Endothelial cell of umbilical vein (primary cell): ENCODE results near the gene DNAH3. TPM values are rescaled to one million over a fixed set of nuclear protein-coding genes. Genes with fewer than 3 reads are reported as not detected.

ENCODE experiments used
- BruUV-seq: library from RNA; stranded (reverse); fragments of 400-500 nt; replicated peaks from 2 replicates; lab custom pipeline; 2021; lab: Mats Ljungman, UMichigan
- CTCF ChIA-PET: fragments of 300-600, 350-600 bp; sonication (Branson Sonifier 250); formaldehyde crosslinking; loops from one replicate; lab custom pipeline; 2021; ENCODE audit warnings: antibody characterized with exemption, inconsistent platforms; lab: Charles Lee
- POLR2A ChIA-PET: fragments of 300-600, 350-600 bp; sonication (Branson Sonifier 250); formaldehyde crosslinking; loops from one replicate; lab custom pipeline; 2021; ENCODE audit warnings: antibody characterized with exemption, inconsistent platforms; lab: Charles Lee
- DNase-seq: peaks from one replicate; pipeline ENCODE4 v3.0.0-alpha.2; 2011; ENCODE audit warnings: low read depth, low spot score
- FAIRE-seq: peaks from 2 replicates; lab custom pipeline; 2011; peaks lifted over from hg19 to GRCh38; lab: Jason Lieb, UNC
- H2AFZ ChIP-seq: 2 replicates; pipeline ENCODE4 v1.6.0; 2012; ENCODE audit warnings: low read depth, low read length, control low read depth, inconsistent platforms
- H3K27ac ChIP-seq: 2 replicates; pipeline ENCODE4 v1.5.1; 2011; ENCODE audit warnings: low read depth, mild to moderate bottlenecking, control low read depth, low read length, moderate library complexity; ENCODE audit not compliant: insufficient read depth
- H3K27me3 ChIP-seq, 2 experiments: 2 replicates each; pipeline versions ENCODE4 v1.6.0 to v1.6.1; 2011; ENCODE audit warnings: low read length in 2 of 2, mixed read lengths in 1 of 2; ENCODE audit not compliant: control insufficient read depth in 2 of 2, insufficient read depth in 2 of 2
- H3K36me3 ChIP-seq, 2 experiments: 2 replicates in 1 of 2; 3 replicates in 1 of 2; pipeline ENCODE4 v1.5.1; 2011; ENCODE audit warnings: low read length in 2 of 2, mild to moderate bottlenecking in 1 of 2, moderate library complexity in 1 of 2; ENCODE audit not compliant: control insufficient read depth in 2 of 2, insufficient read depth in 2 of 2; ENCODE audit errors: extremely low read depth in 1 of 2
- H3K4me1 ChIP-seq: 3 replicates; pipeline ENCODE4 v1.5.1; 2011; ENCODE audit warnings: mild to moderate bottlenecking, low read length; ENCODE audit not compliant: control insufficient read depth, insufficient read depth; ENCODE audit errors: extremely low read depth
- H3K4me2 ChIP-seq: 2 replicates; pipeline ENCODE4 v1.6.1; 2011; ENCODE audit warnings: low read length, control low read depth, mixed read lengths; ENCODE audit not compliant: insufficient read depth
- H3K4me3 ChIP-seq, 3 experiments: fragments of 200-600 bp in 1 of 3; sonication (generic), shearing (Covaris generic) in 1 of 3; replicated peaks in 1 of 3; 2 replicates each; pipeline ENCODE4 v1.5.1; 2011 to 2016; ENCODE audit warnings: control low read depth in 3 of 3, low read length in 3 of 3, mild to moderate bottlenecking in 2 of 3, inconsistent platforms in 1 of 3, low read depth in 1 of 3, moderate library complexity in 1 of 3; ENCODE audit not compliant: insufficient read depth in 1 of 3
- H3K79me2 ChIP-seq: 2 replicates; pipeline ENCODE4 v1.6.0; 2012; ENCODE audit warnings: low read length, inconsistent platforms; ENCODE audit not compliant: control insufficient read depth, insufficient read depth
- H3K9ac ChIP-seq: replicated peaks from 2 replicates; pipeline ENCODE3; 2011; ENCODE audit warnings: low read length, control low read depth; ENCODE audit not compliant: insufficient read depth; ENCODE audit errors: extremely low read depth
- H3K9me1 ChIP-seq: replicated peaks from 3 replicates; pipeline ENCODE4 v1.6.0; 2011; ENCODE audit warnings: mild to moderate bottlenecking, low read length; ENCODE audit not compliant: control insufficient read depth, insufficient read depth; ENCODE audit errors: extremely low read depth
- H3K9me3 ChIP-seq: replicated peaks from 2 replicates; pipeline ENCODE4 v1.5.1; 2012; ENCODE audit warnings: low read length, inconsistent platforms; ENCODE audit not compliant: control insufficient read depth, insufficient read depth
- H4K20me1 ChIP-seq: replicated peaks from 2 replicates; pipeline ENCODE3; 2011; ENCODE audit warnings: mild to moderate bottlenecking, low read length; ENCODE audit not compliant: control insufficient read depth, insufficient read depth; ENCODE audit errors: extremely low read depth
- GATA2 ChIP-seq: IDR thresholded peaks from 2 replicates; pipeline ENCODE4 v1.7.0; 2011; ENCODE audit warnings: low read depth, mild to moderate bottlenecking, moderate library complexity, mixed read lengths, low read length; ENCODE audit not compliant: insufficient read length, insufficient read depth
- MYC ChIP-seq: IDR thresholded peaks from one replicate; pipeline ENCODE4 v1.6.1; 2011; ENCODE audit warnings: mild to moderate bottlenecking, low read depth, low read length
- POLR2A ChIP-seq: IDR thresholded peaks from 2 replicates; pipeline ENCODE4 v1.6.1; 2012; ENCODE audit warnings: low read depth, mild to moderate bottlenecking, control low read depth, low read length
- dilution Hi-C: fragments of 300-500 bp; cut with MboI; formaldehyde crosslinking; loops from one replicate; pipeline ENCODE4 v1.15.0; 2019; ENCODE audit warnings: low sequenced_read_pairs; ENCODE audit not compliant: extremely low pct_ligation_motif_present
- intact Hi-C: fragments of 100-400 bp; cut with micrococcal nuclease; formaldehyde crosslinking; loops from one replicate; pipeline ENCODE4 v1.10.0; 2022
- polyA plus RNA-seq, 4 experiments: library from polyadenylated mRNA; depleted of rRNA in 3 of 4; stranded (reverse) in 3 of 4; unstranded in 1 of 4; fragments of >200 nt; gene quantifications; 2 replicates each; pipeline versions ENCODE4 v1.2.1 to v1.2.3, GENCODE V29; 2011 to 2012; ENCODE audit warnings: missing spikeins in 1 of 4
- total RNA-seq: library from RNA; stranded (reverse); gene quantifications from 2 replicates; pipeline ENCODE4 v1.2.3, GENCODE V29; 2021
- TF ChIP-seq, protein P1 (sequence below): IDR thresholded peaks from 2 replicates; pipeline ENCODE4 v1.6.1; 2011; ENCODE audit not compliant: insufficient read depth, insufficient read length

DNAH3 gene
- total and polyA plus RNA-seq, 2 donors (not counting 3 experiments of a cell fraction or from before 2014, with no cell fraction given): not detected

DNA sequence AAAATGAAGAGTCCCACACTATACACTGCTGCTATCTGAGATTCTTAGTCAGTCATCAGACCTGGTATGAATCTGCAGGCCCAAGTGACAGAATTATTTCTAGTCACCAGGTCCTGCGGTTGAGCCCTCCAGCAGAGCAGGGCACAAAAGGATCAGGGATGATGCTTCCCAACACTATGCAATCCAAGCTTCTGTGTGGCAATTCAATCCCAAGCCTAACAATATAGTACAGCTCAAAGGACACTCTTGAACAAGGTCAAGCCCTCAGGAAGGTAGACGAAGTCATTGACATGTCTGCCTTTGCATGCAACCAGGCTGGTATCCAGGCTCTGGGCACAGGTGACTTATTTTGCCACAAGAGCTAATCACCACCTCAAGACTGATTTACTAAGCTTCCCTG, 256.3 kb downstream of the DNAH3 start:
- Histone ChIP-seq H3K27me3 (no peaks in the 10 kb centered on the region), H3K9me1 (no peaks in the 10 kb centered on the region), H3K9ac (no peak overlapping the region), H3K27ac (no peak overlapping the region), H3K4me1 (peaks cover 17% of the 10 kb centered on the region), H3K79me2 (peaks cover 94% of the 10 kb centered on the region), H3K4me2 (no peak overlapping the region), H3K4me3 (no peak overlapping the region), H2AFZ (no peak overlapping the region), H3K9me3 (no peaks in the 10 kb centered on the region), H3K36me3 (peaks cover 7 to 31% of the 10 kb centered on the region in 2 experiments), H4K20me1 (no peaks in the 10 kb centered on the region)
- dilution Hi-C loops (no loop called here), intact Hi-C loops (no loop called here)
- DNase-seq (no peak), FAIRE-seq (no peak)
- POLR2A ChIA-PET: no interaction called here
- TF ChIP-seq GATA2: no peak
- BruUV-seq: no TSS peak
- CTCF ChIA-PET: interaction anchor here (1.1 kb wide), 1 partner anchor 26 kb away, joined by 4 read pairs; no protein-coding TSS in a partner anchor

DNA sequence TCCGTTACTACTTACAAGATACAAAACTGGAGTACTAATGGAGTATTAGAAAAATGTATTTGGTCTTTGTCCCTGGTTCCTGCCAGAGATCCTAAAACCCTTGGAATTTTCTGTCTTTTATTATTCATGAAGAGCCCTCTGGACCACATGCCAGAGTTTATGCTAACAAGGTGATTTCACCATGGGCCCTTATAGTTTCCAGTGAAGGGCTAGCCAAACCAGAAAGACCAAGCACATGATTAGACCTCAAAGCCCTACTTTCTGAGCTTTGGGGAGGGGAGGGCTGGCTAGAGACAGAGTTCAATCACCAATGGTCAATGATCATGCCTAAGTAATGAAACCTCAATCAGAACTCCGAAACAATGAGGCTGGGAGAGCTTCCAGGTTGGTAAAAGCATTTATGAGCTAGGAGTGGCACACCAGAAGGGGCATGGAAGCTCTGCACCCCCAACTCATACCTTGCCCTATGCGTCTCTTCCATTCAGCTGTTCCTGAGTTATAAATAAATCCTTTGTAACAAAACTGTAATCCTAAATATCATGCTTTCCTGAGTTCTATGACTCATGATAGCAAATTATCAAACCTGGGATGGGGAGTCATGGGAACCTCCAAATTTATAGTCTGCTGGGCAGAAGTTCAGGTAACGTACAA, 260.9 kb downstream of the DNAH3 start:
- no peak for FAIRE-seq
- POLR2A ChIA-PET: no interaction called here
- DNase-seq: no peak
- Histone ChIP-seq H4K20me1 (no peaks in the 10 kb centered on the region), H3K9me3 (no peaks in the 10 kb centered on the region), H3K9me1 (no peaks in the 10 kb centered on the region), H3K4me1 (no peaks in the 10 kb centered on the region), H3K27ac (no peak overlapping the region), H3K4me2 (no peak overlapping the region), H2AFZ (no peak overlapping the region), H3K79me2 (peaks cover 89% of the 10 kb centered on the region), H3K9ac (no peak overlapping the region), H3K36me3 (peaks cover 0 to 21% of the 10 kb centered on the region in 2 experiments), H3K27me3 (no peaks in the 10 kb centered on the region), H3K4me3 (no peak overlapping the region)
- intact Hi-C loops (no loop called here), dilution Hi-C loops (no loop called here)
- CTCF ChIA-PET: interaction anchor here (0.7 to 1.5 kb wide), 3 partner anchors 19 to 113 kb away, joined by 3 to 5 read pairs (median 4); no protein-coding TSS in a partner anchor
- no TSS peak for BruUV-seq
- TF ChIP-seq, protein P1, sequence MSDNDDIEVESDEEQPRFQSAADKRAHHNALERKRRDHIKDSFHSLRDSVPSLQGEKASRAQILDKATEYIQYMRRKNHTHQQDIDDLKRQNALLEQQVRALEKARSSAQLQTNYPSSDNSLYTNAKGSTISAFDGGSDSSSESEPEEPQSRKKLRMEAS: no peak
- TF ChIP-seq MYC (no peak), POLR2A (no peak)
